HG02840 (cell line): ENCODE measurements around the gene SLC25A36.
"Not testable (repeated sequence)": the region's sequence is repeated elsewhere in the genome, so short reads cannot be mapped to it uniquely, and the experiment has no call there.

Experiments used
- ATAC-seq: cut with Tn5 transposase; IDR thresholded peaks from one replicate; pipeline ENCODE4 v1.9.1; 2021; ENCODE audit warnings: mild to moderate bottlenecking, moderate library complexity, moderate number of reproducible peaks; ENCODE audit not compliant: unreplicated experiment, low FRiP score

Gene SLC25A36

DNA sequence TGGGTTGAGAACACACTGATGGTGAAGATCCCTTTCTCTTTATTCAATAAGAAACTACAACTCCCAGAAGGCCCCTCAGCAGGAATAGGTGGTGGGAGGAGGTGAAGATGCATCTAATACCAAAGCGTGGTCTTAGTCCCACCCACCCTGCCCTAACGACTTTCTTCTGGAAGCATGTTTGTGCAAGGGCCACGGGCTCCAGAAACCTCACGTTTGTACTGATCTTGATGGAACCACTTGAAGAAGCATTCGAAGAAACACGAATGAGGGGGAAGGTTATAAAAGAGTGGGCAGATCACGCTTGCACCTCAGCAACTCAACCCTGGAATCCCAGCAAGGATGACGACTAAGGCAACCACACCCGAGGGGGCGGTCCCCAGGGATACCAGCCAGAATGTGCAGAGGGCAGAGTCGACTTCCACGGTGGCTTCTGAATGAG is 10.6 kb upstream of the SLC25A36 start:
- ATAC-seq, result no peak

DNA sequence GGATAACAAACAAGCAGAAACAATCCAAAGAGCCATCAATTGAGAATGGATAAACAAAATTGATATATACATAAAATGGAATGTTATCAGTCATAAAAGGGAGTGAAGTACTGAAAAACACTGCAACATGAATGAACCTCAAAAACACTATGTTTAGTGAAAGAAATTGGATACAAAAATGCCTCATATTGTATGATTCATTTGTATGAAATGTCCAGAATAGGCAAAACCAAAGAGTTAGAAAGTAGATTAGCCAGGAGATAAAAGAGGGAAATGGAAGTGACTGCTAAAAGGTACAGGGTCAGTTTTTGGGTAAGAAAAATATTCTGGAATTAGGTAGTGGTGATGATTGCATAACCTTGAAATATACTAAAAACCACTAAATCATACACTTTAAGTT is 9.8 kb upstream of the SLC25A36 start:
- no peak for ATAC-seq

DNA sequence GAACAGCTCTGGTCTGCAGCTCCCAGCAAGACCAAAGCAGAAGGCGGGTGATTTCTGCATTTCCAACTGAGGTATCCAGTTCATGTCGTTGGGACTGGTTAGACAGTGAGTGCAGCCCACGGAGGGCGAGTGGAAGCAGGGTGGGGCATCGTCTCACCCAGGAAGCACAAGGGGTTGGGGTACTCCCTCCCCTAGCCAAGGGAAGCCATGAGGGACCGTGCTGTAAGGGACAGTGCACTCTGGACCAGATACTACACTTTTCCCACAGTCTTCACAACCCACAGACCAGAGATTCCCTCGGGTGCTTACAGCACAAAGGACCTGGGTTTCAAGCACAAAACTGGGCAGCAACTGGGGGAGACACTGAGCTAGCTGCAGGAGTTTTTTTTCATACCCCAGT is 8.5 kb upstream of the SLC25A36 start:
- no peak for ATAC-seq

DNA sequence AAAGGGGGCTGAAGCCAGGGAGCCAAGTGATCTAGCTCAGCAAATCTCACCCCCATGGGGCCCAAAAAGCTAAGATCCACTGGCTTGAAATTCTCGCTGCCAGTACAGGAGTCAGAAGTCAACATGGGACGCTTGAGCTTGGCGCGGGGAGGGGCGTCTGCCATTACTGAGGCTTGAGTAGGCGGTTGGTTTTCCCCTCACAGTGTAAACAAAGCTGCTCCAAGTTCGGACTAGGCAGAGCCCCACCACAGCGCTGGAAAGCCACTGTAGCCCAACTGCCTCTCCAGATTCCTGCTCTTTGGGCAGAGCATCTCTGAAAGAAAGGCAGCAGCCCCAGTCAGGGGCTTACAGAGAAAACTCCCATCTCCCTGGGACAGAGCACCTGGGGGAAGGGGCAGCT is 8.1 kb upstream of the SLC25A36 start:
- no peak for ATAC-seq

DNA sequence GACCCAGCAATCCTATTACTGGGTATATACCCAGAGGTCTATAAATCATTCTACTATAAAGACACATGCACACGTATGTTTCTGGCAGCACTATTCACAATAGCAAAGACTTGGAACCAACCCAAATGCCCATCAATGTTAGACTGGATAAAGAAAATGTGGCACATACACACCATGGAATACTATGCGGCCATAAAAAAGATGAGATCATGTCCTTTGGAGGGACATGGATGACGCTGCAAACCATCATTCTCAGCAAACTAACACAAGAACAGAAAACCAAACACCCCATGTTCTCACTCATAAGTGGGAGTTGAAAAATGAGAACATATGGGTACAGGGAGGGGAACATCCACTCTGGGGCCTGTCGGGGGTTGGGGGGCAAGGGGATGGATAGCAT is 2.3 kb upstream of the SLC25A36 start:
- not testable (repeated sequence) for ATAC-seq

DNA sequence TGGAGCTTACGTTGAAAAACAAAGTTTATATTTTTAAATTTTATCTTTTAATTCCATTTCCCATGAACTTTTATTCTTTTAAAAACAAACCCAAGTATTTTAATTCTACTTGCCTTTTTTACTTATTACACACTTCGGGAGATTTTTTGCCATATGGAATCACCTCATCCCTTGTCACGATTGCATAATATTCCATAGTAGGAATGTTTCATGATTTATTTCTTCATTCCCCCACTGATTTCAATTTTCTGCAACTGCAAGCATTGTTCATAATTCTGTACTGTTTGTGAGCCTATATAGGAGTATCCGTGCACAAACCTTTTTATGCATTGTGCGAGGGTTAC is 574 bp upstream of the SLC25A36 start:
- no peak for ATAC-seq

DNA sequence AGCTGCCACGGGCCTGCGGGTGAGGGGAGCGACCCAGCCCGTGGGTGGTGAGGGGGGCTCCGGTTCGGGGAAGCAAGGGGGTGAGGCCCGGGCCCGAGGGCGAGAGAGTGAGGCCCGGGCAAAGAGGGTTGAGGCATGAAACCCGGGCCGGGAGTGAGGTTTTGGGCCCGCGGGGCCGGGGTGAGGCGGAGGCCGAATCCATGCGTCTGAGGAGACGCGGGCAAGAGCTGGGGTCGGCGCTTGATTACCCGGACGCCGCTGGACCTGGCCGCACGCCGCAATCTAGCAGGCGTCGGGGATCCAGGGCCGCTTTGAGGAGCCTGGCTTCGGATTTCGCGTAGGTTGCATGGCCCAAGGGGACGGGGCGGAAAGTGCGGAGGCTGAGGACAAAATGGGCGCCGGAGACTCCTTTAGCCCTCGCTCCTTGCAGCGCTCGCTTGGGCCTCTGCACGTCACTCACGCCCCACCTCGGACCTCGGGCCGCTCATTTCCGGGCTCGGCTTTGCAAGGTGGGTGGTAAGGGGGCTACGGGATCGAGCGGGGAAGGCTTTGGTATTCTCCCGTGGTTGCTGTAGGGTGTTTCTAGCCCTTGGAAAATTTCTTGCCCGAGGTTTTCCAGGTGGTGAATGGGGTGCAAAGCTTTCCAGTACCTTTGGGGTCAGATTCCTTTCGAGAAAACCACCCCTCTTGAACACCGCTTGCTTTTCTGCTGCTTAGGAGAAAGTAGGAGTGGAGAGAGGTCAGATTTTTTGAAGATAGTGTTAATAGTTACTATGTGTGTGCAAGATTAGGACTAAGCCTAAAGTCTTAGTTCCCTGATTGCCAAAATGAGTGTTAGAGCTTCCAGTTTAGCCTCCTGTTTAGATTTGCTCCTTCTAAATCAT is 827 bp downstream of the SLC25A36 start:
- ATAC-seq, result peak; percentile 31

DNA sequence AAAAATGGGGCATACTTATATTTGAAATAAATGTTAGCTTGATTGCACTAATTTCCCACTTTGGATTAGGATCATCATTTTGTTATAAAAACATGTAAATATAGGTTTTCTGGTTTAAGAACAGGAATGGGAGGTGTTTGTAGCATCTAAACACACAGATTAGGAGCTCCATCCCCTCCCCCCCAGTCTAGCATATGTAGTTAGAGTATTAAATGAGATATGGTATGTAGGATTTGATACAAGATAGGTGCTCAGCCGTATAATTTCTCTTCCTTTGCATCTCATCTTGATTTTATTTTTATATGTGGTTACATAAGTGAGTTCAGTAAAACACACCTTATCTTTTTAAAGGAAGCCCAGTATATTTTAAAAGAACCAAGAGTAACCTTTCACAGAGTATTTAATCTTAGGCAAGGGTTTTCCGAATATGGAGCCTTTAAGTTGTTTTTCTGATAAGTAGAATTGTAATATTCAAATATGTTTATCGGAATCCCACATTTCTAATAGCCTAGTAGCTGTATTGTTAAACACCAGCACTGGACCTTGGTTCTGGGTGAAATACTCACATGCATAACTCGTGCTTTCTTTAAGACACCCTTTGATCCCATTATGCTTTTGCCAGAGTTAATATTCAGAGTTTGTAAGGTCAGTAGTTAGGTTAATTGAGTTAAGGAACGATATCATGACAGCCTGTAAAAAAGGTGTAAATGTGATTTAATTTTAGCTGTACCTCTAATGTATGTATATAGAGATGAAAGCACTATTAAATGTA is 2.3 kb downstream of the SLC25A36 start:
- ATAC-seq, result no peak

DNA sequence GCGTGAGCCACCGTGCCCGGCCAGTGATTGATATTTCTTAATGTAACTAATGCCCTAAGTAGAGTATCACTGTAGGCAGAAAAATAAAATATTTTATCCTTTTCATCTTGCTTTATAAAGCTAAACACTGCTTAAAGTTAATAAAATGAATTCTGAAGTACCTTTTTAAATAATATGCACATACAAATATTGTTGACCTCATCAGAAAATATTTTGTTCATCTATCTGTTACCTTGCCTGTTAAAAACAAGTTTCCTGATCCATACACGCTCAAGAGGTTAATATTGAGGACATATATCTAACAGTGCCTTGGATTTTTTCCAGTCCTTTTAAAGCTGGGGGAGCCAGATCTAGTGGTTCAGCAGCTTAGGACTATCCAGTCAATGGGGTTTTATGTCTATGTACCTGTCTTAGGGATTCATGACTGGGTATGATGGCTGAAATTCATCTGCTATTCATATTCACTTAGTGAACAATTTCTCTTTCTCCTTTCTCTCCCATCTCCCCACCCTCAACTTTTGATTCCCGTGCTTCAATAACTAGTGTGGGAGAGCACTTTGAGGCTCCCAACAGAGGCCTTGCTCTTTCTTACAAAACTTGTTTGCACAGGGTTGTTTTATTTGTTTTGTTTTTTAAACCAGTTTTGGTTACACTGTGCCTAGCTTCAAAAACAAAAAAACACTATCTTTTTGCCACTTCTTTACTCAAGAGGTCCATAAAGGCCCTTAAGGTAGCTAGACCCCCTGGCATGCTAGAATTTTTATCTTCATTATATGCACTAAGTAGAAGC is 7.0 kb downstream of the SLC25A36 start:
- no peak for ATAC-seq

DNA sequence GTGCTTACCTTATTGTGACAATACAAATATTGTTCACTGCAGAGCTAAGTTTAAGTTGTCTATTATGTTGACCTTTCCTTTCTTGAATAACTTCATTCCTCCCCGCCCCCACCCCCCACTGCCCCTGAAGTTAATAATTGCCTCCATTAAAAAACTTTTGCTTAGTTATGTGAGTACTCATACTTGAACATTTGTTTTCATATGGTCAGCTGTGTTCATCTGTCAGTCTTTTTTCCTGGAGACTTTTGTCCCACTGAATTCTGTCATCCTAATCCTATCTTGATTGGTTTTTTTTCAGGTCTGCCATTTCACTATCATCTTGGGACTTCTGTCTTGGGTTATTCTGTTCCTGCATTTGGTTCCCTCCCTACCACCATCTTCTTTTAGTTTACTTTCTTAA is 8.5 kb downstream of the SLC25A36 start:
- ATAC-seq, result no peak

DNA sequence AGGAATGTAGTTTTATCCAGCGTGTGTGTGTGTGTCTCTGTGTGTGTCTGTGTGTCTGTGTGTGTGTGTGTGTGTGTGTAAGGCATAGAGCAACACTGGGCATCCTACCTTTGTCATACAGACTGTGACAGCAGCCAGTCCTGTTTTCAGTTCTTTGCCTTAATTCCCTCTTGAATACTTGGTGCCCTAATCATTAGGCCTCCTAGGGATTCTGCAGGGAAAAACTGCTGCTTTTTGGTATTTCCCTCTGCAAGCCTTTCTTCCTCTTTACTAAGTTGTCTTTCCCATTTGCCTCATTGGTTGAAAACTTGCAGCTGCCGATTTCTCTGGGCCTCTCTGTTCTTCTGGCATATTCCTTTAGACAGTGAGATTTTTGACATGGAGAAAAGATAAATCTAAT is 9.2 kb downstream of the SLC25A36 start:
- no peak for ATAC-seq

DNA sequence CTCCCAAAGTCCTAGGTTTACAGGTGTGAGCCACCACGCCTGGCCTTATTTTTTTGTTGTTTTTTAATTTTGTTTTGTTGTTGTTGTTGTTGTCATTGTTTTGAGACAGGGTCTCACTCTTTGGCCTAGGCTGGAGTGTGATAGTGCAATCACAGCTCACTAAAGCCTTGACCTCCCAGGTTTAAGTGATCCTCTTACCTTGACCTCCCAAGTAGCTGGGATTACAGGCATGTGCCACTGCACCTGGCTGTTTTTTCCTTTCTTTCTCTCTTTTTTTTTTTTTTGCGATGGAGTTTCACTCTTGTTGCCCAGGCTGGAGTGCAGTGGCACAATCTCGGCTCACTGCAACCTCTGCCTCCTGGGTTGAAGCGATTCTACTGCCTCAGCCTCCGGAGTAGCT is 10.1 kb downstream of the SLC25A36 start:
- not testable (repeated sequence) for ATAC-seq

DNA sequence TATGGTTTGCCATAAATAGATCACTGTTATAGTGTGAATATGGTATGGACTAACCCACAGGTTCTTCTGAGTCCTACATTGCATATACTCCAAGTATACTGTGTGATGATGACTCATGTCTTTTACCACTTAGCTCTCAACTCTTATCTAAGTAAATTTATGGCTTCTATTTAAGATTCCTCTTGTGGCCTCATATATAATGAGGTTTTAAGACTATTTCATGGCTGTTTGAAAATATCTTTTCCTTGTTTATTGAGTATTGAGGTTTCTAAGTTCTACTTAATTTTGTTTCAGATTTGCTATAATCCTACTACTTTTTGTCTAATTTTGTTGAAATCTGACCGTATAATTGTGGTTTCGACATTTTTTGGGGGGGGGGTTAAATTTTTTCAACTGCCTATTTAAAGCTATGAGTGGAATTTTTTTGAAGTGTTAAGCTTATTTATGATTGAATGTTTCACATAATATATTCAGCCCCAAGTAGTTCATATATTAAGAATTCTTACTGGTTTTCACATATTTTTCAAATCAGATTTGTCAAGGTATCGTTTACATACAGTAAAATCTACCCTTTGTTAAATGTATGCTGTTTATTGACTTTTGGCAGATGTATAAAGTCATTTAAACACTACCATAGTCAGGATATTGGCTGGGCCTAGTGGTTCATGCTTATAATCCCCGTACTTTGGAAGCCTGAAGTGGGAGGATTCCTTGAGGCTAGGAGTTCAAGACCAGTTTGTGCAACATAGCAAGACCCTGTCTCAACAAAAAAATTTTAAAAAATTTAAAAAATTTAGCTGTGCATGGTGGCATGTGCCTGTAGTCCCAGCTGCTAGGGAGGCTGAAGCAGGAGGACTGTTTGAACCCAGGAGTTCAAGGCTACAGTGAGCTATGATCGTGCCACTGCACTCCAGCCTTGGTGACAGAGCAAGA is 11.7 kb downstream of the SLC25A36 start:
- ATAC-seq, result no peak

DNA sequence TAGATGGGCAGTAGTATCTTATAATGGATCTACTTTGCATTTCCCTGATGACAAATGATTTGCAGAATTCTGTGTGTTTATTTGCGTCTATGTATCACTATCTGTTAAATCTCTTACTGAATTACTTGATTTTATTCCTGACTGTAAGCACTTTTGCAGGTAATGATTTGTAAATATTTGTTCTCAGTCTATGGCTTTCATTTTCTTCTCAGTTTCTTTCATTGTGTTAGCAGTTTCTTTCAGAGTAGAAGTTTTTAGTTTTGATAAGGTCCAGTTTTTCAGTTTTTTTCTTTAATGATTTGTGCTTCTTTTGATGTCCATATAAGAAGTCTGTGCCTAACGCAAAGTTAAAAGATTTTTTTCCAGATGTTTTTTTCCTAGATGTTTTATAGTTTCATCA is 12.9 kb downstream of the SLC25A36 start:
- no peak for ATAC-seq

DNA sequence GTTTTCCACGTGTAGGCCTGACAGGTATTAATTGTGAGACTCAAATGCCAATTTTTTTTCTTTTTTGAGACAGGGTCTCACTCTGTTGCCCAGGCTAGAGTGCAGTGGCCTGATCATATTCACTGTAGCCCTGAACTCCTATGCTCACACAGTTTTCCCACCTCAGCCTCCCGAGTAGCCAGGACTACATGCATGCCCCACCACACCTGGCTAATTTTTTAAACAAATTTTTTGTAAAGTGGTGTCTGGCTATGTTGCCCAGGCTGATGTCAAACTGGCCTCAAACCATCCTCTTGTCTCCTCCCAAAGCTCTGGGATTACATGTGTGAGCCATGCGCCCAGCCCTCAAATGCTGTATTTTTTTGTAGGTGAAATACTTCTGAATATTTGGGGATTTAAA is 14.0 kb downstream of the SLC25A36 start:
- no peak for ATAC-seq

DNA sequence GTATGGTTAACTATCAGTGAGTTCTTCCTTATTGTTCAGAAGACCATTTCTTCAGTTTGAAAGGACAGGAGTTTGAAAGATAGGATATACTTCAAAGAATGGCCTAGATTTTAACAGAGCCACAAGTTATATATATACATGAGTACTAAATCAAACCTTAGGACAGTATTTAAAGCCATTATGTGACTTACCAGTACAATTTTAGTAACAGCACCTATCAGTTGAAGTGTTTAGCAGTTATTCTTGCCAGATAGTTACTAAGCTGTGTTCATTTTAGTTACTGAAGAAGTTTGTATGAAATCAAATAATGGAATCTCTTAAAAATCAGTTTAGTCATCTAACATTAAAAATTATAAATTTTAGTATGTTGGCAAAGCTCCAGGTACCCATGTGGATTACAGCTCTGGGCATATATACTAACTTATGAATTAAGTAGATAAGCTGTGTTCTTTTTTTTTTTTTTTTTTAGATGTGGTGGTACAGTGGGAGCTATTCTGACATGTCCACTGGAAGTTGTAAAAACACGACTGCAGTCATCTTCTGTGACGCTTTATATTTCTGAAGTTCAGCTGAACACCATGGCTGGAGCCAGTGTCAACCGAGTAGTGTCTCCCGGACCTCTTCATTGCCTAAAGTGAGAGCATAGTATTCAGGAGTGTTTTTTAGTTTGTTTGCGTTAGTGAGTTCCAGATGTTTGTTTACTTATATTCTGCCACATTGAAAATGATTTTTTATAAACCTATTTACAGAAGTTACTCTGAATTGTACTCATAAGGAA is 14.6 kb downstream of the SLC25A36 start:
- ATAC-seq, result no peak

DNA sequence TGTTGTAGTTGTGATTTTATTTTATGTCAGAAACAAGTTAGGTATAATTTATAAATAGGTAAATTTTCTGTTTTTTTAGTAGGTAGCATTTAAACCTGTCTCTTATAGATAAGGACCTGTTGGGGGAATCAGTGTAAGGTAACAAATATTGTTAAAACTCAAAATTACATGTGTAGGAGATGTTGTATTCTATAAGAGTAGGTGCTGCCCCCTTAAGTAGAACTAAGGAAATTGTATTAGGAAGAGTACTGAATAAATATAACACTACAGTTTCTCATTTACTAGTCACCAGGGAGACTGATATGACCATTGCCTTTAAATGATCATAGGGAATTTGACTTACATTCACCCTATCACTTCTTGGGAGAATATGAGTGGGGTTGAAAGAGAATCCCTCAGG is 31.2 kb downstream of the SLC25A36 start:
- no peak for ATAC-seq

DNA sequence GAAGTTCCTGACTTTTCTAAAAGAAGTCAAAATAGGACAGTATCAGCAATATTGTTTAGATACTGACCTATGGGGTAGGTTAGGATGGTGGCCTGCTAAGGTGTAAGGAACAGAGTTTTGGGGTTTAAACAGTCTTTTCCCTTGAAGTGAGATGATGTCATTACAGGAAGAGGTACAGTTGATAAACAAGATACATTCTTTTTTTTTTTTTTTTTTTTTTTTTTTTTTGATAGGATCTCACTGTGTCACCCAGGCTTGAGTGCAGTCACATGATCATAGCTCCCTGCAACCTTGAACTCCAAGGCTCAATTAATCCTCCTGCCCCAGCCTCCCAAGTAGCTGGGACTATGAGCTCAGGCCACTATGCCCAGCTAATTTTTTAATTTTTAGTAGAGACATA is 33.3 kb downstream of the SLC25A36 start:
- ATAC-seq, result no peak

DNA sequence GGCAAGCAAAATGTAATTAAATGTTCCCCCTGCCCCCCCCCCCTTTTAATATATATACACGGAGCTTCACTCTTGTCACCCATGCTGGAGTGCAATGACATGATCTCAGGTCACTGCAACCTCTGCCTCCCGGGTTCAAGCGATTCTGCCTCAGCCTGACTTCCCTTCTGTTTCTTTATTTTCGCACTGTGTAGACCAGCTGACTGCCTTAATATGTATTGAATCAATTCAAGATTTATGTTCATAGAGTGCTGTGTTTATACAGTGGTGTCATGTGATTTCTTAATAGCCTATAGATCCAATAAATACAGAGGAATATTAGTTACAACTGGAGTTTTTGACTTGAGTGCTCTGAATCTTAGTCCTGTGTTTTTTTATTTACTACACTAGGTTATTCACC is 39.0 kb downstream of the SLC25A36 start:
- ATAC-seq, result no peak
